Measurements from ENCODE around the gene GRB10.
"Not testable (repeated sequence)": the region's sequence is repeated elsewhere in the genome, so short reads cannot be mapped to it uniquely, and the experiment has no call there.

The GRB10 gene

GRCh38 chr7:50781381-50782293 lies 1.1 kb downstream of the GRB10 start:
- no peak for DNase-seq
- in situ Hi-C loops (cut with MboI; ENCODE audit: low pct_unique_long_range_greater_than_20kb, low sequenced_read_pairs) = no loop called here

- DNase-seq = no peak
- in situ Hi-C loops (cut with MboI; ENCODE audit: low pct_unique_long_range_greater_than_20kb, low sequenced_read_pairs) = no loop called here
Observed at GRCh38 chr7:50780436-50780835, 2.3 kb downstream of the GRB10 start.

- in situ Hi-C loops (cut with MboI; ENCODE audit: low pct_unique_long_range_greater_than_20kb, low sequenced_read_pairs) = no loop called here
- DNase-seq = no peak
Observed at GRCh38 chr7:50779427-50779826, 3.3 kb downstream of the GRB10 start.

- in situ Hi-C loops (cut with MboI; ENCODE audit: low pct_unique_long_range_greater_than_20kb, low sequenced_read_pairs) = no loop called here
- DNase-seq = no peak
Observed at GRCh38 chr7:50778189-50778588, 4.5 kb downstream of the GRB10 start.

GRCh38 chr7:50775836-50776235 lies 6.9 kb downstream of the GRB10 start:
- in situ Hi-C loops (cut with MboI; ENCODE audit: low pct_unique_long_range_greater_than_20kb, low sequenced_read_pairs) = no loop called here
- no peak for DNase-seq

- DNase-seq = no peak
- in situ Hi-C loops (cut with MboI; ENCODE audit: low pct_unique_long_range_greater_than_20kb, low sequenced_read_pairs) = no loop called here
Observed at GRCh38 chr7:50775231-50775630, 7.5 kb downstream of the GRB10 start.

- in situ Hi-C loops (cut with MboI; ENCODE audit: low pct_unique_long_range_greater_than_20kb, low sequenced_read_pairs) = no loop called here
- DNase-seq = peak; percentile 23
Observed at GRCh38 chr7:50774319-50774718, 8.4 kb downstream of the GRB10 start.

GRCh38 chr7:50773071-50773470 lies 9.6 kb downstream of the GRB10 start:
- DNase-seq; in situ Hi-C loops (cut with MboI; ENCODE audit: low pct_unique_long_range_greater_than_20kb, low sequenced_read_pairs): not testable (repeated sequence)

- in situ Hi-C loops (cut with MboI; ENCODE audit: low pct_unique_long_range_greater_than_20kb, low sequenced_read_pairs) = no loop called here
- no peak for DNase-seq
Observed at GRCh38 chr7:50771120-50772002, 11.3 kb downstream of the GRB10 start.

- in situ Hi-C loops (cut with MboI; ENCODE audit: low pct_unique_long_range_greater_than_20kb, low sequenced_read_pairs) = no loop called here
Observed at GRCh38 chr7:50768485-50769474, 13.9 kb downstream of the GRB10 start.

GRCh38 chr7:50766849-50767207 lies 15.9 kb downstream of the GRB10 start:
- no peak for DNase-seq
- in situ Hi-C loops (cut with MboI; ENCODE audit: low pct_unique_long_range_greater_than_20kb, low sequenced_read_pairs) = no loop called here

More at GRCh38 chr7:50768485-50769474, 13.9 kb downstream of the GRB10 start:
- DNase-seq = no peak

- in situ Hi-C loops (cut with MboI; ENCODE audit: low pct_unique_long_range_greater_than_20kb, low sequenced_read_pairs) = no loop called here
- DNase-seq = no peak
Observed at GRCh38 chr7:50766106-50766848, 16.4 kb downstream of the GRB10 start.

- no peak for DNase-seq
- in situ Hi-C loops (cut with MboI; ENCODE audit: low pct_unique_long_range_greater_than_20kb, low sequenced_read_pairs) = no loop called here
Observed at GRCh38 chr7:50762337-50762736, 20.4 kb downstream of the GRB10 start.

GRCh38 chr7:50761713-50762112 lies 21.0 kb downstream of the GRB10 start:
- in situ Hi-C loops (cut with MboI; ENCODE audit: low pct_unique_long_range_greater_than_20kb, low sequenced_read_pairs) = no loop called here
- DNase-seq = peak; percentile 49

- in situ Hi-C loops (cut with MboI; ENCODE audit: low pct_unique_long_range_greater_than_20kb, low sequenced_read_pairs) = no loop called here
- no peak for DNase-seq
Observed at GRCh38 chr7:50757703-50758390, 24.8 kb downstream of the GRB10 start.

GRCh38 chr7:50756180-50756579 lies 26.5 kb downstream of the GRB10 start:
- DNase-seq = no peak
- in situ Hi-C loops (cut with MboI; ENCODE audit: low pct_unique_long_range_greater_than_20kb, low sequenced_read_pairs) = no loop called here

GRCh38 chr7:50754684-50755083 lies 28.0 kb downstream of the GRB10 start:
- DNase-seq = no peak
- in situ Hi-C loops (cut with MboI; ENCODE audit: low pct_unique_long_range_greater_than_20kb, low sequenced_read_pairs) = no loop called here

- in situ Hi-C loops (cut with MboI; ENCODE audit: low pct_unique_long_range_greater_than_20kb, low sequenced_read_pairs) = no loop called here
- DNase-seq = no peak
Observed at GRCh38 chr7:50754241-50754640, 28.5 kb downstream of the GRB10 start.

Measured in KBM-7 (cell line).